H9 (cell line): ENCODE measurements around the gene PEX1. TPM values are rescaled to one million over a fixed set of nuclear protein-coding genes. Genes with fewer than 3 reads are reported as not detected.

ENCODE experiments used
- DNase-seq: peaks from one replicate; pipeline ENCODE4 v3.0.0-alpha.2; 2017
- H2AFZ ChIP-seq: one replicate; pipeline ENCODE4 v1.6.1; 2013; ENCODE audit warnings: mild to moderate bottlenecking, low read length, control low read depth, moderate library complexity
- H2AK5ac ChIP-seq: 2 replicates; pipeline ENCODE4 v1.6.1; 2013; ENCODE audit warnings: low read length, control low read depth, mixed read lengths; ENCODE audit not compliant: insufficient read length
- H2BK120ac ChIP-seq: one replicate; pipeline ENCODE4 v1.6.1; 2013; ENCODE audit warnings: low read depth, mild to moderate bottlenecking, low read length, control low read depth, inconsistent platforms; ENCODE audit not compliant: poor library complexity, severe bottlenecking
- H2BK12ac ChIP-seq: 2 replicates; pipeline ENCODE4 v1.6.1; 2013; ENCODE audit warnings: low read length, control low read depth, mixed read lengths, low read depth; ENCODE audit not compliant: insufficient read length
- H2BK15ac ChIP-seq: 2 replicates; pipeline ENCODE4 v1.6.1; 2013; ENCODE audit warnings: low read depth, low read length, control low read depth
- H2BK20ac ChIP-seq: one replicate; pipeline ENCODE4 v1.6.1; 2013; ENCODE audit warnings: low read depth, mild to moderate bottlenecking, low read length, control low read depth, inconsistent platforms; ENCODE audit not compliant: poor library complexity, severe bottlenecking
- H2BK5ac ChIP-seq: 2 replicates; pipeline ENCODE4 v1.6.1; 2013; ENCODE audit warnings: low read length, control low read depth, mixed read lengths; ENCODE audit not compliant: insufficient read length
- H3K14ac ChIP-seq: 2 replicates; pipeline ENCODE4 v1.6.1; 2013; ENCODE audit warnings: low read length, control low read depth; ENCODE audit not compliant: insufficient read depth
- H3K18ac ChIP-seq: 2 replicates; pipeline ENCODE4 v1.6.1; 2013; ENCODE audit warnings: low read depth, mild to moderate bottlenecking, mixed read lengths, low read length, control low read depth; ENCODE audit not compliant: insufficient read length
- H3K23ac ChIP-seq: 2 replicates; pipeline ENCODE4 v1.6.1; 2013; ENCODE audit warnings: low read length, control low read depth, mixed read lengths, low read depth; ENCODE audit not compliant: insufficient read length
- H3K23me2 ChIP-seq: 2 replicates; pipeline ENCODE4 v1.6.1; 2013; ENCODE audit warnings: low read depth, mild to moderate bottlenecking, mixed read lengths, low read length, control low read depth; ENCODE audit not compliant: insufficient read length, poor library complexity, severe bottlenecking
- H3K27ac ChIP-seq: 2 replicates; pipeline ENCODE4 v1.5.1; 2013; ENCODE audit warnings: low read length, control low read depth, mixed read lengths, low read depth; ENCODE audit not compliant: insufficient read length
- H3K27me3 ChIP-seq: 2 replicates; pipeline ENCODE4 v1.6.1; 2013; ENCODE audit warnings: low read length, control low read depth, inconsistent platforms; ENCODE audit not compliant: insufficient read depth
- H3K4ac ChIP-seq: 2 replicates; pipeline ENCODE4 v1.6.1; 2013; ENCODE audit warnings: low read depth, mild to moderate bottlenecking, control low read depth, inconsistent platforms, low read length, moderate library complexity
- H3K4me1 ChIP-seq: 2 replicates; pipeline ENCODE4 v1.6.1; 2013; ENCODE audit warnings: low read length, control low read depth, inconsistent platforms; ENCODE audit not compliant: insufficient read depth
- H3K4me2 ChIP-seq: 2 replicates; pipeline ENCODE4 v1.6.1; 2013; ENCODE audit warnings: low read length, control low read depth, mixed read lengths; ENCODE audit not compliant: insufficient read length, insufficient read depth
- H3K56ac ChIP-seq: 2 replicates; pipeline ENCODE4 v1.6.1; 2013; ENCODE audit warnings: low read depth, mild to moderate bottlenecking, mixed read lengths, low read length, control low read depth; ENCODE audit not compliant: insufficient read length
- H3K79me1 ChIP-seq: 2 replicates; pipeline ENCODE4 v1.6.1; 2013; ENCODE audit warnings: low read depth, mild to moderate bottlenecking, moderate library complexity, low read length, control low read depth, inconsistent platforms; ENCODE audit not compliant: insufficient read depth, poor library complexity, severe bottlenecking
- H3K79me2 ChIP-seq: 2 replicates; pipeline ENCODE4 v1.6.1; 2013; ENCODE audit warnings: low read length, control low read depth, inconsistent platforms; ENCODE audit not compliant: insufficient read depth
- H3K9ac ChIP-seq: 2 replicates; pipeline ENCODE4 v1.6.1; 2013; ENCODE audit warnings: low read length, control low read depth, mixed read lengths; ENCODE audit not compliant: insufficient read length; ENCODE audit errors: extremely low read depth
- H3K9me3 ChIP-seq: one replicate; pipeline ENCODE4 v1.6.1; 2013; ENCODE audit warnings: low read depth, low read length, inconsistent platforms; ENCODE audit not compliant: control insufficient read depth
- H3T11ph ChIP-seq: one replicate; pipeline ENCODE4 v1.6.1; 2013; ENCODE audit warnings: mild to moderate bottlenecking, low read length, control low read depth, inconsistent platforms
- H4K20me1 ChIP-seq: one replicate; pipeline ENCODE4 v1.6.1; 2013; ENCODE audit not compliant: control insufficient read depth, insufficient read length, insufficient read depth
- H4K5ac ChIP-seq: 2 replicates; pipeline ENCODE4 v1.6.1; 2013; ENCODE audit warnings: low read depth, mild to moderate bottlenecking, mixed read lengths, low read length, control low read depth; ENCODE audit not compliant: insufficient read length
- H4K8ac ChIP-seq: replicated peaks from 2 replicates; pipeline ENCODE4 v1.6.1; 2013; ENCODE audit warnings: low read length, control low read depth, mixed read lengths, low read depth; ENCODE audit not compliant: insufficient read length
- H4K91ac ChIP-seq: 2 replicates; pipeline ENCODE4 v1.6.1; 2013; ENCODE audit warnings: low read depth, mild to moderate bottlenecking, moderate library complexity, mixed read lengths, low read length, control low read depth; ENCODE audit not compliant: insufficient read length
- H3K27ac Mint-ChIP-seq, 3 experiments: 2 replicates in 2 of 3; 3 replicates in 1 of 3; pipeline ENCODE4 v1.8.0; 2020 to 2021; ENCODE audit warnings: mixed read lengths in 3 of 3, mild to moderate bottlenecking in 1 of 3, moderate library complexity in 1 of 3
- H3K27me3 Mint-ChIP-seq: 2 replicates; pipeline ENCODE4 v1.8.0; 2021; ENCODE audit warnings: low read depth, mild to moderate bottlenecking, moderate library complexity, mixed read lengths
- H3K36me3 Mint-ChIP-seq, 3 experiments: 2 replicates in 2 of 3; 3 replicates in 1 of 3; pipeline ENCODE4 v1.8.0; 2020 to 2021; ENCODE audit warnings: low read depth in 3 of 3, mixed read lengths in 3 of 3; ENCODE audit not compliant: insufficient read depth in 1 of 3
- H3K4me1 Mint-ChIP-seq, 2 experiments: 2 replicates each; pipeline ENCODE4 v1.8.0; 2020; ENCODE audit warnings: mixed read lengths in 2 of 2
- H3K4me3 Mint-ChIP-seq, 2 experiments: 2 replicates in 1 of 2; 3 replicates in 1 of 2; pipeline ENCODE4 v1.8.0; 2020 to 2021; ENCODE audit warnings: mild to moderate bottlenecking in 2 of 2, mixed read lengths in 2 of 2, moderate library complexity in 1 of 2
- H3K9me3 Mint-ChIP-seq, 2 experiments: 2 replicates in 1 of 2; 3 replicates in 1 of 2; pipeline ENCODE4 v1.8.0; 2020; ENCODE audit warnings: mild to moderate bottlenecking in 2 of 2, mixed read lengths in 2 of 2, moderate library complexity in 1 of 2
- WGBS: extraction: QIAGEN DNeasy Blood & Tissue Kit; methylation state at CpG from one replicate; pipeline ENCODE4 v1.1.7; 2013; ENCODE audit warnings: missing lambda C conversion rate, low lambda C conversion rate, mixed read lengths; ENCODE audit not compliant: insufficient read length; ENCODE audit errors: extremely low coverage; 5-methylcytosine and 5-hydroxymethylcytosine counted together
- total RNA-seq: library from RNA; stranded (reverse); gene quantifications from 2 replicates; pipeline ENCODE4 v1.2.1, GENCODE V29; 2021
- TF ChIP-seq, protein P1 (sequence below): fragments of 200-600 bp; sonication (generic); conservative IDR thresholded peaks from 3 replicates; pipeline ENCODE4 v1.8.0; 2021; ENCODE audit warnings: antibody characterized with exemption, mild to moderate bottlenecking

The PEX1 gene
- total RNA-seq, 1 experiment from 2014 or later, result 21.8 TPM

DNA sequence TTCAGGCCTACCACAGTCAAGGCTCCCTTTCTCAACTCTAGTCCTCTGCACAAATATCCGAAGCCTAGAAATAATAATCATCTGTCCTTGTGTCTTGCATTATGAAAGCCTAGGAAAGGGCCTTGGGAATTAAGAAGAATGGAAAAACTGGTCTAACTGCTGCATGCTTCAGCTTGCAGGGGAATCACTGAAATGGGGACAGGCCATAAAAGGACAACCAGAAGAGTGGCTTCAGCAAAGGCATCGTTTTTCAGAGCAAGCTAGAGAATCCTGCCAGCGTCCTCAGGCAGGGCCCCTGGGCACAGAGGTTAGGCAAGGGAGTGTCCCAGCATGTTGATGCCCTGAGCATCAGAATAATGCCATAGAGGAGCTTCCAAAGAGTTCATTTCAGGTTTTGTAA lies 63.8 kb downstream of the PEX1 start:
- Histone ChIP-seq H3K79me1 (no peaks in the 10 kb centered on the region), H3K9ac (no peak overlapping the region), H4K91ac (no peak overlapping the region), H3K14ac (no peak overlapping the region), H4K5ac (no peak overlapping the region), H2AFZ (no peak overlapping the region), H3T11ph (no peak overlapping the region), H2BK5ac (no peak overlapping the region), H3K4ac (no peak overlapping the region), H2BK120ac (no peak overlapping the region), H3K27me3 (no peaks in the 10 kb centered on the region), H3K4me2 (no peak overlapping the region), H3K79me2 (no peaks in the 10 kb centered on the region), H3K4me1 (no peaks in the 10 kb centered on the region), H2AK5ac (no peak overlapping the region), H3K27ac (no peak overlapping the region), H3K56ac (no peak overlapping the region), H2BK20ac (no peak overlapping the region), H4K20me1 (no peaks in the 10 kb centered on the region), H2BK15ac (no peak overlapping the region), H2BK12ac (no peak overlapping the region), H4K8ac (no peak overlapping the region), H3K23me2 (no peaks in the 10 kb centered on the region), H3K18ac (no peak overlapping the region), H3K9me3 (no peaks in the 10 kb centered on the region), H3K23ac (no peak overlapping the region)
- Mint-ChIP-seq H3K9me3 (peaks cover 14 to 17% of the 10 kb centered on the region in 2 experiments), H3K27me3 (no peaks in the 10 kb centered on the region), H3K36me3 (peaks cover 13 to 15% (median 14%) of the 10 kb centered on the region in 3 experiments), H3K4me1 (peaks cover 0 to 2% of the 10 kb centered on the region in 2 experiments; a peak in 1 of 4 replicates), H3K27ac (no peak overlapping the region), H3K4me3 (no peak overlapping the region)
- WGBS, result no CpG with 5 or more reads among the region's 3 CpGs
- no peak for DNase-seq
- TF ChIP-seq, protein P1, sequence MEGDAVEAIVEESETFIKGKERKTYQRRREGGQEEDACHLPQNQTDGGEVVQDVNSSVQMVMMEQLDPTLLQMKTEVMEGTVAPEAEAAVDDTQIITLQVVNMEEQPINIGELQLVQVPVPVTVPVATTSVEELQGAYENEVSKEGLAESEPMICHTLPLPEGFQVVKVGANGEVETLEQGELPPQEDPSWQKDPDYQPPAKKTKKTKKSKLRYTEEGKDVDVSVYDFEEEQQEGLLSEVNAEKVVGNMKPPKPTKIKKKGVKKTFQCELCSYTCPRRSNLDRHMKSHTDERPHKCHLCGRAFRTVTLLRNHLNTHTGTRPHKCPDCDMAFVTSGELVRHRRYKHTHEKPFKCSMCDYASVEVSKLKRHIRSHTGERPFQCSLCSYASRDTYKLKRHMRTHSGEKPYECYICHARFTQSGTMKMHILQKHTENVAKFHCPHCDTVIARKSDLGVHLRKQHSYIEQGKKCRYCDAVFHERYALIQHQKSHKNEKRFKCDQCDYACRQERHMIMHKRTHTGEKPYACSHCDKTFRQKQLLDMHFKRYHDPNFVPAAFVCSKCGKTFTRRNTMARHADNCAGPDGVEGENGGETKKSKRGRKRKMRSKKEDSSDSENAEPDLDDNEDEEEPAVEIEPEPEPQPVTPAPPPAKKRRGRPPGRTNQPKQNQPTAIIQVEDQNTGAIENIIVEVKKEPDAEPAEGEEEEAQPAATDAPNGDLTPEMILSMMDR, result no peak
